GM23338 (cell line): Measurements from ENCODE around the gene ADPGK.

Source experiments
- CREB1 ChIP-seq: fragments of 250-450 bp; sonication (Bioruptor Pico); IDR thresholded peaks from 2 replicates; pipeline ENCODE4 v1.5.0; 2020; ENCODE audit warnings: low read depth, mild to moderate bottlenecking, moderate library complexity
- CTCF ChIP-seq, 2 experiments: fragments of 200-600 bp in 1 of 2; sonication (generic) in 1 of 2; conservative IDR thresholded peaks; 2 replicates each; pipeline versions ENCODE4 v1.5.1 to v1.6.1; 2016 to 2017; ENCODE audit warnings: antibody characterized with exemption in 2 of 2, low read depth in 2 of 2, mild to moderate bottlenecking in 2 of 2, moderate library complexity in 1 of 2
- EZH2phosphoT487 ChIP-seq: fragments of 200-600 bp; sonication (generic); IDR thresholded peaks from one replicate; pipeline ENCODE4 v1.8.1; 2018; ENCODE audit warnings: antibody characterized with exemption; ENCODE audit not compliant: unreplicated experiment
- POLR2AphosphoS5 ChIP-seq: IDR thresholded peaks from 2 replicates; pipeline ENCODE4 v1.6.1; 2016; ENCODE audit warnings: antibody characterized with exemption, low read depth

- TF ChIP-seq CTCF (conservative IDR thresholded peaks at IDR 0.05; ENCODE audit: low read depth in 2 of 2), result peak; percentile 19 to 31; a peak in 1 of 4 replicates
- TF ChIP-seq EZH2phosphoT487, result no peak
- TF ChIP-seq POLR2AphosphoS5, result no peak
- no peak for TF ChIP-seq CREB1 (CRISPR knock-in tag)
These were observed 51.0 kb downstream of the ADPGK start for GRCh38 chr15:72732516-72732915.
